ENCODE measurements around the gene TCTA.

TCTA gene

DNA sequence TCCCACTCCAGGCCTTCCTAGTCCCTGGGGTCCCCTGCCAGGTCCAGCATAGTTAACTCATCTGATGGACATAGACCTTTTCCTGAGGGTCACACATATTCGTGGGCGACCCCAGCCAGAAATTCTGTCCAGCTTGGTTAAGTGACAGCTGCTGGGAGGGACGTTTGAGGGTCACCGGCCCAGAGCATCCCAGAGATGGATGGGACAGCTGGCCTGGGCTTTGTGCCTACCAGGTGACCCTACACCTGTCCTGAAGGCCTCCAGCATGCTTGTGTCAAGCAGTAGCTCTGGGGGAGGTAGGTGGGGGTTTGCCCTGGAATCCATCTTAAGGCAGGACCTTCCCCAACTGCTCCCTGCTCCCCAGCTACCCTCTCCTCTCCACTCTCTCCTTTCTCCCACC lies 48.7 kb downstream of the TCTA start:
- DNase-seq (ENCODE audit: low read depth), result no peak

DNA sequence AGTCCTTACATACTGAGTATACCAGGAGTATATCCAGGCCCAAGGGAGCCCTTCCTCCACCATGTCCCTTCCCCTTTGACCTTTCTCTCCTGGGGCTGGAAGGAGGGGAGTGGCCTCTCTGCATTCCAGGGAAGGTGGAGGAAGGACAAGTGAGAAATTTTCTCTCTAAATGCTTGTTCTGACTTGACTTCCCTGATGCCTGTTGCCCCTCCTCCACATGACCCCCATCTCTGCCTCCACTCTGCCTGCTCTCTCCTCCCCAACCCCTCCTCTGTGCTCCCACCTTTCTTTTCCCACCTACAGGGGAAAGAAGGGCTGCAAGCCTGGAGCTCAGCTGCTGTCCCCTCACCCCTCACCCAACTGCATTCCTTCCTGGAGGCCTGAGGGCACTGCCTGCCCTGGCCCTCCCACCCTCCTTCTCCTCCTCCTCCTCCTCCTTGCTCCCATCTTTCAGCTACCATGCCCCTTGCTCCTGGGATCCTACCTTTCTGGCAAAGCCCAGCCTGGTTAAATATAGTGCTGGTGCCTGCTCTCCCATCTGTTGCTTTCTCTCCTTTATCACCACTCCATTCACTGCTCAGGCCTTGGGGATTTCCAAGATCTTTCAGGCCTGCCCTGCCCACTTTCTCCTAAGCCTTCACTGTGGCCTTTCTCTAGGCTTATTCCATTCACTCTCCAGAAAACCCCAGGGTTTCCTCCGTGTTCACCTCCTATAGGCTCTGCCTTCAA lies 49.4 kb downstream of the TCTA start:
- DNase-seq (ENCODE audit: low read depth), result no peak

DNA sequence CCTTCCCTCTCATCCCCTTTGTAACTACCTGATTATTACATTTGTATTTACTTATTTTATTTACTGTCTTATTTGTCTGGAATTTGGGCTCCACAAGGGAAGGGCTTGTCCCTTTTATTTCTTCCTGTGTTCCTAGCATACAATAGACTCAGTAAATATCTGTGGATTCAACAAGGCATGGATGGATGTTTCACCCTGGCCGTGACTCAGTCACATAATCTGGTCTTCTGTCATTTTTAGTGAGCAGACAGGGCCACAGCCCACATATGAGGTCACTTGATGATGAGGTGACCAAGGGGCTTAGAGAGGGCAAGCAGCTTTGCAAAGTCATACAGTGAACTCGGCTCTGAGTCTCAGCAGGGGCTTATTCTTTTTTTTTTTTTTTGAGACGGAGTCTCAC lies 50.0 kb downstream of the TCTA start:
- DNase-seq (ENCODE audit: low read depth), result no peak

DNA sequence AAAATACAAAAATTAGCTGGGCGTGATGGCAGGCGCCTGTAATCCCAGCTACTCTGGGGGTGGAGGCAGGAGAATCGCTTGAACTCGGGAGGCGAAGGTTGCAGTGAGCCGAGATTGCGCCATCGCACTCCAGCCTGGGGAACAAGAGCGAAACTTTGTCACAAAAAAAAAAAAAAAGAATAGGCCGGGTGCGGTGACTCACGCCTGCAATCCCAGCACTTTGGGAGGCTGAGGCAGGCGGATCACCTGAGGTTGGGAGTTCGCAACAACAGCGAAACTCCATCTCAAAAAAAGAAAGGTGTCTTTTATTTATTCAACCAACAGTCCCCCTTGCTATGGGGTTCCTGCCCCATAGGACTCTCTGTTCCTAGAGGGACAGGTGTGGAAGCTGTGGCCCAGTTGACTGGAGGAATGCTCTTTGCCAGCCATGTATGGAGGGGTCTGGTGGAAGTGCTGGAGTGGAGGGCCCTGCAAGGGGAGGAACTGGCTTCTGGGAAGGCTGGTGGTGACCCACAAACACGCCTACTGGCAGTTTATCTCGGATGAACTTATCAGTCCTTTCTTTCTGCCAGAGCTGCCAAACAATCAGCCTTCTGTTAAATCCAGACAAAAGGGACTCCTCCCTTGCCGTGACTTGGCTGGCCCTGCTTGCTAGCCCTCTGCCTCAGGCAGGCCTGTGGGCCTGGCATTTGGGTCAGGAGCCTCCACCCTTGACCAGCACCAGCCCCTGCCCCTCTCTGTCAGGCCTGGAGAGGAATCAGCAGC lies 53.2 kb downstream of the TCTA start:
- DNase-seq (ENCODE audit: low read depth), result no peak
